ENCODE measurements around the gene ZBTB20. TPM values are rescaled to one million over a fixed set of nuclear protein-coding genes. Genes with fewer than 3 reads are reported as not detected.

ZBTB20 gene
- total RNA-seq, 8 experiments from 2014 or later, result 21.8 to 62.6 (median 39.5) TPM

GRCh38 chr3:115081444-115081843, 65.6 kb downstream of the ZBTB20 start:
- Histone ChIP-seq H3K4me3 (no peak overlapping the region), H3K4me1 (replicated peaks in 1 of 2) (peaks cover 3% of the 10 kb centered on the region in 2 donors), H3K27ac (no peak overlapping the region)
- no peak for ATAC-seq (replicated peaks in 6 of 8)
- in situ Hi-C loops (cut with MboI; ENCODE audit: low pct_unique_long_range_greater_than_20kb in 2 of 9, low sequenced_read_pairs in 9 of 9, unreplicated experiment in 9 of 9), result loop anchor here in 4 of 9 experiments (25.0 kb wide), 3 partner anchors 244 to 731 kb away; no protein-coding TSS in a partner anchor

GRCh38 chr3:115077501-115078250, 69.4 kb downstream of the ZBTB20 start:
- ATAC-seq (replicated peaks in 6 of 8), result no peak
- peaks cover 0 to 1% of the 10 kb centered on the region in 2 donors for H3K4me1 ChIP-seq (replicated peaks in 1 of 2)
- in situ Hi-C loops (cut with MboI; ENCODE audit: low pct_unique_long_range_greater_than_20kb in 2 of 9, low sequenced_read_pairs in 9 of 9, unreplicated experiment in 9 of 9), result loop anchor here in 4 of 9 experiments (25.0 kb wide), 3 partner anchors 240 to 735 kb away; no protein-coding TSS in a partner anchor
- 39 to 100% (median 76%) methylated on average over 1 to 3 of the region's 3 CpGs for WGBS, 10 experiments
- H3K4me3 ChIP-seq, result no peak overlapping the region
- H3K27ac ChIP-seq, result no peak overlapping the region

DNA sequence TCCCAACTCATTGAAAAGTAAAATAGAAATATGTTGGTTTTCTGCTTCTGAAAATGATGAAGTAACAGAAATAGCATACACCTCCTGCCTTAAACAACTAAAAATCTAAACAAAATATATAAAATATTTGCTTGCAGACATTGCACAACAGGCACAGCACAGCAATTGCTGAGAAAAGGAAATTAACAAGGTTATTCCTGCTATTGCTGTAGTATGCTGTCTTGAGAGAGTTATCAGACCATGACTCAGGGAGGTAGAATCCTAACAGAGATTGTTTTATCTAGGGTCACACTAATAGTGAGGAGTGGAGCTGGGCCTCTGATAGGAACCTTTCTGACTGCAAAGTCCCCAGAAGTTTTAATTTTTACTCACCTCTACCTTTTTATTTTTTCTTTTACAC, 72.6 kb downstream of the ZBTB20 start:
- ATAC-seq (replicated peaks in 6 of 8), result no peak
- Histone ChIP-seq H3K4me1 (replicated peaks in 1 of 2) (peaks cover 10 to 15% of the 10 kb centered on the region in 2 donors), H3K4me3 (no peak overlapping the region), H3K27ac (no peak overlapping the region)
- in situ Hi-C loops (cut with MboI; ENCODE audit: low pct_unique_long_range_greater_than_20kb in 2 of 9, low sequenced_read_pairs in 9 of 9, unreplicated experiment in 9 of 9), result no loop called here

DNA sequence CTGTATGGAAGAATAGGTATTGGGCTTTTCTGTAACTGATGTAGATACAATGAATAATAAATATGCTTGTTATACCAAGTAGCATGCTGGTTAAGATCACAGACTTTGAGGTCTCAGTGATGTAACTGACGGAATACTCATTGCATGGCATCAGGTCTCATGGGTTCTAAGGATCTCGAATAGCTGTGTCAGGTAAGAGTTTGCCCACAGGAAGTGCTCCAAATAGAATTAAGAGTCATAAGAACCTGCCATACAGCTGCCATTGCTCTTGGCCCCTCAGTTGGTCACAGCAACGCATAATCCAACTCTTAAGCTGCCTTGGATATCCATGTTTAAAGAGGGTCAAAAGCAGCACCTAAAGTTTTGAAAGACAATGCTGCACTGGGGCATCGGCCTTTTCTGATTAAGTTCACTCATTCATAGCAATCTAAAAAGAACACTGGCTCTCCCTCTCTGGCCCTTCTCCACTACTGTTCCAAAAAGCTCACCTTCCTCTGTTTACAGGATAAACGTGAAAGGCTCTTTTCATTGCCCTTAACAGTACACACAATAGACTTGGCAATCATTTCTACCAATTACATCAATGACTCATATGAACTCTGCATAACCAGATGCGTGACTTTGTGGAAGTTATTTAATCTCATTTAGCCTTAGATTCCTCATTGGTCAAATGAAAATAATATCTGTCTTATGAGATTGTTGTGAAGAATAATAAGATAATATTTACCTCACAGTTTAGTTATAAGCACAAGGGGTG, 74.6 kb downstream of the ZBTB20 start:
- H3K4me1 ChIP-seq (replicated peaks in 1 of 2), result peaks cover 10 to 15% of the 10 kb centered on the region in 2 donors
- H3K27ac ChIP-seq, result peak overlapping the region; percentile 42 to 74
- peak in 2 of 8 experiments; percentile 67 to 84 for ATAC-seq (replicated peaks in 6 of 8)

DNA sequence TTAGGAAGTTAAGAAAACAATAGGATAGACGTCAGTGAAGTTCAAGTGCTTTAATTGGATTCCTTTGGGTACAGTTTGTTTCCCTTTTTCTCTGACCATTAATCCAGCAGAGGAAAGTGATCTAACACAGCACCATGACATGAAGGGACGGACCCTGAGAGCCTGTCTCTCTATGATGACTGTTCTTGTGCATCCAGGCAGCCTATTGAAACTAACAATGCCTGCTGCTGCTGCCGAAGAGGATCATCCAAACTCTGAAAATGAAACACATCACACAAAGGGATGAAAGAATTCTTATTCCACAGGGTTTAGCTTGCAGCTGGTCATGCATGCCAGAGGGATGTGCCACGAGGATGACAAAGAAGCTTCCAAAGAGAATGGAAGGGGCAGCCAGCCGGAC, 75.5 kb downstream of the ZBTB20 start:
- ATAC-seq (replicated peaks in 6 of 8), result peak in 5 of 8 experiments; percentile 97 to 99 (median 98)
- peaks cover 10 to 15% of the 10 kb centered on the region in 2 donors for H3K4me1 ChIP-seq (replicated peaks in 1 of 2)
- peak overlapping the region in 2 of 5 donors; percentile 7 to 9 for H3K4me3 ChIP-seq
- in situ Hi-C loops (cut with MboI; ENCODE audit: low pct_unique_long_range_greater_than_20kb in 2 of 9, low sequenced_read_pairs in 9 of 9, unreplicated experiment in 9 of 9), result no loop called here
- 0 to 80% (median 10%) methylated on average over 1 to 4 of the region's 5 CpGs; no CpG with 5 or more reads in 1 of the 10 experiments for WGBS, 10 experiments
- H3K27ac ChIP-seq, result peak overlapping the region; percentile 42 to 55

More for the DNA sequence above, 74.6 kb downstream of the ZBTB20 start:
- in situ Hi-C loops (cut with MboI; ENCODE audit: low pct_unique_long_range_greater_than_20kb in 2 of 9, low sequenced_read_pairs in 9 of 9, unreplicated experiment in 9 of 9), result no loop called here
- 62 to 100% (median 89%) methylated on average over 1 to 6 of the region's 6 CpGs for WGBS, 10 experiments
- no peak overlapping the region for H3K4me3 ChIP-seq

- 60 to 100% (median 95%) methylated on average over 1 to 2 of the region's 2 CpGs; no CpG with 5 or more reads in 2 of the 10 experiments for WGBS, 10 experiments
- in situ Hi-C loops (cut with MboI; ENCODE audit: low pct_unique_long_range_greater_than_20kb in 2 of 9, low sequenced_read_pairs in 9 of 9, unreplicated experiment in 9 of 9), result no loop called here
- ATAC-seq (replicated peaks in 6 of 8), result peak in 5 of 8 experiments; percentile 14 to 38 (median 29)
- Histone ChIP-seq H3K27ac (peak overlapping the region in 1 of 2 donors; percentile 55), H3K4me1 (replicated peaks in 1 of 2) (peaks cover 10 to 15% of the 10 kb centered on the region in 2 donors), H3K4me3 (no peak overlapping the region)
These were observed 75.9 kb downstream of the ZBTB20 start for GRCh38 chr3:115071166-115071565.

DNA sequence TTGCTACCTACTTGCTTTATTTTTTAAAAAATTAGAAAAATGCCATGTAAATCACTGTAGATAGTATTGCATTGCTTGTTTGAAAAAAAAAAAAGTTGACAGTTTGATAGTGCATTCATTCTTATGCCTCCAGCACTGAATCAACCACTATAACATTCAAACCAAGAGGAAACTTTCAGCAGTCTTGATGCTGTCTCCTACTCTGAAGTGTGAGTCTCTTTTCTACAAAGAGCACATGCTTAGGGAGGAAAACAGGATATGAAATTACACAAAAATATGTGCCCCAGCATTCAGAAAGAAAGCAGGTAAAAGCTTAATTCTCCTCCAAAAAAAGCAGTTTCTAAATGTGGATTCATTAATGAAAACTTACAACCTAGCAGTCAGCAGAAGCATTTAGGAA, 78.3 kb downstream of the ZBTB20 start:
- in situ Hi-C loops (cut with MboI; ENCODE audit: low pct_unique_long_range_greater_than_20kb in 2 of 9, low sequenced_read_pairs in 9 of 9, unreplicated experiment in 9 of 9), result no loop called here
- Histone ChIP-seq H3K4me3 (no peak overlapping the region), H3K27ac (no peak overlapping the region), H3K4me1 (replicated peaks in 1 of 2) (peaks cover 10 to 15% of the 10 kb centered on the region in 2 donors)
- ATAC-seq (replicated peaks in 6 of 8), result no peak

DNA sequence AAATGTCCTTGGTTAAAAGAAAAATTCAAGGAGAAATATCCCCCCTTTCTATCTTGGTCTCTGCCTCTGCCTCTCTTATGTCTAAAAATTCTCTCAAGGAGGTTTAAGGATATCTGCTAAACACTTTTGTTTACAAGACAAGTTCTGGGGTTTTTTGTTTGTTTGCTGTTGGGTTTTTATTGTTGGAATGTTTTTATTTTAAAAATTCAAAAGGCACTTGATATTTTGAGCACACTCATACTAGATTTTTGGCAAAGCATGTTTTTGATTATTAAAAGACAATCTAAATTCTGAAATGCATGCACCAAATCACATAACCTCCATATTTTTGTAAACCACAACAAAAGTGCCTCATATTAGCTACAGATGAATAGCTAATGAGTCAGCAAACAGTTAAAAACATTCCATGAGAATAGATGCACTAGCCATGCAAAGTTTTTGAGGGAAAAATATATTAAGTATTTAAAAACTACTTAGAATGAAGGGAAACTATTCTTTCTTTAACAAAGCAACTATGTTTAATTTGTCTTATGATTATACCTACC, 84.6 kb downstream of the ZBTB20 start:
- in situ Hi-C loops (cut with MboI; ENCODE audit: low pct_unique_long_range_greater_than_20kb in 2 of 9, low sequenced_read_pairs in 9 of 9, unreplicated experiment in 9 of 9), result no loop called here
- H3K4me3 ChIP-seq, result no peak overlapping the region
- no peaks in the 10 kb centered on the region for H3K4me1 ChIP-seq (replicated peaks in 1 of 2)
- no peak for ATAC-seq (replicated peaks in 6 of 8)
- H3K27ac ChIP-seq, result no peak overlapping the region

DNA sequence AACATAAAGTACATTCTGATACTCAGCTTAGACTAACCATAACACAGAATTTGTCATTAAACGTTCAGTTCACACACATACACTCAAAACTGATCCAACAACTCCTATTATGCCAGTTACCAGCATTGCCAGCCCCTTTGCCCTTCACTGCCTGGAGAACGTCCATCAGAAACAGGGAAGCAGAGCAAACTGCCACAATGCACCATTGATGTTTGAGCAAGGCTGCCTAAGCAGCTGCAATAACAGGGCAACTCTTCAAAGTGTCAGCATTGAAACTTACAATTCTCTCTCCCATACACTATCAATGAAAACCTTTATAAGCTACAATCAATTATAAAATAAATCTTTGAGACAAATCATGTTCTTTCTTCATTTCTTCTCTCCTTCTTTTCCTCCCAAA, 85.1 kb downstream of the ZBTB20 start:
- in situ Hi-C loops (cut with MboI; ENCODE audit: low pct_unique_long_range_greater_than_20kb in 2 of 9, low sequenced_read_pairs in 9 of 9, unreplicated experiment in 9 of 9), result no loop called here
- ATAC-seq (replicated peaks in 6 of 8), result peak in 2 of 8 experiments; percentile 55 to 77
- no peaks in the 10 kb centered on the region for H3K4me1 ChIP-seq (replicated peaks in 1 of 2)
- no peak overlapping the region for H3K27ac ChIP-seq
- WGBS, 10 experiments, result 0 to 75% (median 54%) methylated on average over 1 to 2 of the region's 2 CpGs; no CpG with 5 or more reads in 3 of the 10 experiments
- no peak overlapping the region for H3K4me3 ChIP-seq

- in situ Hi-C loops (cut with MboI; ENCODE audit: low pct_unique_long_range_greater_than_20kb in 2 of 9, low sequenced_read_pairs in 9 of 9, unreplicated experiment in 9 of 9), result no loop called here
- no peak overlapping the region for H3K27ac ChIP-seq
- 16 to 75% (median 67%) methylated on average over 1 to 3 of the region's 3 CpGs for WGBS, 10 experiments
- no peaks in the 10 kb centered on the region for H3K4me1 ChIP-seq (replicated peaks in 1 of 2)
- no peak overlapping the region for H3K4me3 ChIP-seq
- no peak for ATAC-seq (replicated peaks in 6 of 8)
These were observed 94.2 kb downstream of the ZBTB20 start for GRCh38 chr3:115052906-115053305.

- ATAC-seq (replicated peaks in 6 of 8), result peak in 3 of 8 experiments; percentile 24 to 44 (median 27)
- peaks cover 0 to 5% of the 10 kb centered on the region in 2 donors for H3K4me1 ChIP-seq (replicated peaks in 1 of 2)
- H3K27ac ChIP-seq, result no peak overlapping the region
- in situ Hi-C loops (cut with MboI; ENCODE audit: low pct_unique_long_range_greater_than_20kb in 2 of 9, low sequenced_read_pairs in 9 of 9, unreplicated experiment in 9 of 9), result no loop called here
- WGBS, 10 experiments, result 0 to 93% (median 72%) methylated on average over 2 to 3 of the region's 3 CpGs
- no peak overlapping the region for H3K4me3 ChIP-seq
These were observed 104.7 kb downstream of the ZBTB20 start for GRCh38 chr3:115042351-115042750.

- Histone ChIP-seq H3K4me1 (replicated peaks in 1 of 2) (peaks cover 0 to 5% of the 10 kb centered on the region in 2 donors), H3K4me3 (no peak overlapping the region), H3K27ac (no peak overlapping the region)
- in situ Hi-C loops (cut with MboI; ENCODE audit: low pct_unique_long_range_greater_than_20kb in 2 of 9, low sequenced_read_pairs in 9 of 9, unreplicated experiment in 9 of 9), result no loop called here
- ATAC-seq (replicated peaks in 6 of 8), result peak in 3 of 8 experiments; percentile 18 to 65 (median 53)
- 9 to 62% (median 20%) methylated on average over 2 to 4 of the region's 4 CpGs; no CpG with 5 or more reads in 1 of the 10 experiments for WGBS, 10 experiments
These were observed 106.3 kb downstream of the ZBTB20 start for GRCh38 chr3:115040673-115041286.

DNA sequence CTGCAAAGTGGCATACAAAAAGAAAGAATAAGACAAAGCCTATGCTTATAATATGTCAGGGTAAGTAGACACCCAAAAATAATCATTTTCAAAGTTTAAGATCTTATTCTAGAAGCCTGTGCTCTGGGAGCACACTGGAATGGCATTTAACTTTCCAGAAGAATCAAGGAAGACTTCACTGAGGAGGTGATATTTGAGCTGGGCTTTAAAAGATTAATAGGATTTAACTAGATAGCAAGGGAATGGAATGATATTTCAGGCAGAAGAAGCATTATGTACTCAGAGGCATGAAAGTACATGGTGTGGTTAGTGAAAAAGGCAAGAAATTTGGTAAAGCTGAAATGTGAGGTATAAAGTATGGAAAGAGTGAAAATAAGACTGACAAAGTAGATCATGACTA, 106.8 kb downstream of the ZBTB20 start:
- no peak overlapping the region for H3K4me3 ChIP-seq
- no peak overlapping the region for H3K27ac ChIP-seq
- in situ Hi-C loops (cut with MboI; ENCODE audit: low pct_unique_long_range_greater_than_20kb in 2 of 9, low sequenced_read_pairs in 9 of 9, unreplicated experiment in 9 of 9), result no loop called here
- ATAC-seq (replicated peaks in 6 of 8), result no peak
- H3K4me1 ChIP-seq (replicated peaks in 1 of 2), result peaks cover 0 to 5% of the 10 kb centered on the region in 2 donors

Data from motor neuron (in vitro differentiated cells).